AG10803 (cell line): Measurements from ENCODE around the gene PSD2.

Experiments
- DNase-seq: peaks from one replicate; pipeline ENCODE4 v3.0.0; 2010; ENCODE audit warnings: low read depth
- H3K4me3 ChIP-seq: 2 replicates; pipeline ENCODE4 v1.5.1; 2011; ENCODE audit warnings: mild to moderate bottlenecking, low read length, control low read depth
- CTCF ChIP-seq: conservative IDR thresholded peaks from 2 replicates; pipeline ENCODE4 v1.5.1; 2011; ENCODE audit warnings: mild to moderate bottlenecking, low read length, control low read depth, inconsistent platforms

Gene PSD2

GRCh38 chr5:139764886-139765408 is 30.7 kb upstream of the PSD2 start:
- no peak for TF ChIP-seq CTCF
- no peak for DNase-seq
- no peak overlapping the region for H3K4me3 ChIP-seq

GRCh38 chr5:139765409-139766217 is 30.0 kb upstream of the PSD2 start:
- peak; percentile 62 for DNase-seq
- H3K4me3 ChIP-seq, result peak overlapping the region; percentile 70
- peak; percentile 69 for TF ChIP-seq CTCF

DNA sequence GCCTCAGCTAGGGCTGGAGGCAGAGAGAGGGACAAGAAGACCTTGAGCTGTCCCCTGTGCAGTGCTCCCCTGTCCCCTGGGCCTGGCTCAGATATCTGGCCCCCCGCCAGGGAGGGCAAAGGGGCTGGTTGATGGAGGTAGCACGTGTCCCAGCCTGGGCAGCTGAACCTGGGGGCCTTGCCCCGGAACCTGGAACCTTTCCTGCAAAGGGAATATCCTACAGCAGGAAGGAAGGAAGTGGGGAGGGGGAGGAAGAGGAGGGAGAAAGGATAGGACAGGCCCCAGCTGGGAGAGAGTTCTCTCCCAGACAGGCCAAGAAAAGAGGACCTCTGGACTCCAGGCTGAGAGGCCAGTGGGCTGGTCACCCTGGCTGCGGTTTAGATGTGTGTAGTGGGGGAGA is 27.6 kb upstream of the PSD2 start:
- no peak overlapping the region for H3K4me3 ChIP-seq
- no peak for DNase-seq
- no peak for TF ChIP-seq CTCF

DNA sequence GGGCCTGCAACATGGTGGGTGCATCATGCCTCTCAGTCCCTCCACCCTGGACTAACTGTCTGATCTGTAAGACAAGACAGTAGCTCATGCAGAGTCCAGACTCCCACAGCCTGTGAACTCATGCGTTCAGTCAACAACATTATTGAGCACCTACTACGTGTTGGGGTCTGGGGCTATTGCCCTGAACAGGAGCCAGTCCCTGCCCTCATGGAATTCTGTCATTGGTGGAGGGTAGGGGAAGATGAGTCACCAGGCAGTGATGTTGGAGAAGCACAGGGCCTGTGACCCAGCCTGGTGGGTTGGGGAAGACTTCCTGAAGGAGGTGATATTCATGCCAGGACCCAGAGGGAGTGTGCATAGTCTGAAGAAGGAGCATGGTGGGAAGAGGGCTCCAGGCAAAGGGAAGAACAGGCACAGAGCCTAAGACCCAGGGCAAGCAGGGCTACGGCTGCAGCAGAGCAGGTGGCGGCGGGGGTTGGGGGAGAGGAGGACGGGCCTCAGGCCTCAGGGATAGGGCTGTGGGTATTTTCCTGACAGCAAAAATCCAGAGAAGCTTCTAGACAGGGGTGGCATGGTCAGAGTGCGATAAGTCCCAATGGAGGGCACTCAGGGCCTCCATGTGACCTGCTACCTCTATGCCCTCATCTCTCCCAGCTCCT is 26.7 kb upstream of the PSD2 start:
- no peak for DNase-seq
- no peak for TF ChIP-seq CTCF
- no peak overlapping the region for H3K4me3 ChIP-seq

DNA sequence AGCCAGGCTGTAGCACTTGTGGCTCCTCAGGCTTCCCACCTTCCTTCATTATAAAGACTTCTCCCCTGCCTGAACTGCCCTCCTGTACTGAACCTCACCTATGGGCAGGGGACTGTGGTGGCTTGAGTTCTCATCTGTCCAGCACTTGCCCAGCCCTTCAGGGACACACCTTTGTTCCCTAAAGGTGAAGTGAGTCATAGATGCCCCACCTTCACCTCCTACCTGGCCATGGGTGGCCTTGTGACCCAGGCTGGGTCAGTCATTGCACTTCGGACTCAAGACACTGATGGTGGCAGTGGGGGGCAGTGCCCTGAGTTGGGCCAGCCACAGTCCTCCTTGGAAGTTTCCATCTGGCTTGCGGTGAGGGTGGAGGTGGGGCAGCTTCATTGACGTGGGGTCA is 26.1 kb upstream of the PSD2 start:
- no peak for TF ChIP-seq CTCF
- H3K4me3 ChIP-seq, result no peak overlapping the region
- no peak for DNase-seq

- no peak for DNase-seq
- TF ChIP-seq CTCF, result no peak
- H3K4me3 ChIP-seq, result no peak overlapping the region
Observed at GRCh38 chr5:139770722-139771121, 24.9 kb upstream of the PSD2 start.
